GM12801 (cell line): ENCODE measurements around the gene SNRNP70.

ENCODE experiments used
- CTCF ChIP-seq: IDR thresholded peaks from one replicate; pipeline ENCODE4 v1.5.1; 2011; ENCODE audit warnings: control low read depth; ENCODE audit not compliant: insufficient read length; ENCODE audit errors: extremely low read depth

SNRNP70 gene

GRCh38 chr19:49116544-49116943, 31.3 kb downstream of the SNRNP70 start:
- TF ChIP-seq CTCF, result no peak

DNA sequence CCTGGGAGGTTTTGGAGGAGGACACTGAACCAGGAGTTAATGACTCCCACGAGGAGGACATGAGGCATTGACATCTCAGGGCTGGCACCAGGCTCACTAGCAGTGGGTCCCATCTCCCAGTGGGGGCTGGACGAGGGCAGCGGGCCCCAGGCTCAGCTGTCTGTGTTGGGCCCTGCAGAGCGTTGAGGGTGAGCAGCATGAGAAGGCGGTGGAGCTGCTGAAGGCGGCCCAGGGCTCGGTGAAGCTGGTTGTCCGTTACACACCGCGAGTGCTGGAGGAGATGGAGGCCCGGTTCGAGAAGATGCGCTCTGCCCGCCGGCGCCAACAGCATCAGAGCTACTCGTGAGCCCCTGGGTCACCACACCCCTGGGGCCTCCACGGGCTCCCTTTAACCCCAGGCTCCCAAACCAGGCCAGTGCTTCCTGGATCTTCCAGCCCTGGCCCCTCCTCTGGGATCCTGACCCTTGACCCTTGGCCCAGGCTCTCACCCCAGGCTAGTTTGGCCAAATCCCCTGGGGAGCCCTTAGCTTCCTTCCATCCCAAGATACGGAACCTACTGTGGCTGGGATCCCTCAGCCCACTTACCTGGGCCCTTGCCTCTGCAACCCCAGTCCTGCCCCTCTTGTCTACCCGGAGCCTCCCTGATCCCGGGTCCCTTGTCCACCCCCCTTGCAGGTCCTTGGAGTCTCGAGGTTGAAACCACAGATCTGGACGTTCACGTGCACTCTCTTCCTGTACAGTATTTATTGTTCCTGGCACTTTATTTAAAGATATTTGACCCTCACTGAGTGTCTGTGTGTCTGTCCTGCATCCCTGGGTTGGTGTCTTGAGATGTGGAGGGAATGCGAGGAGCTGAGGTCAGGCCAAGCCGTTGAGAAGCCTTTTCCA, 32.7 kb downstream of the SNRNP70 start:
- no peak for TF ChIP-seq CTCF

GRCh38 chr19:49118565-49119410, 33.5 kb downstream of the SNRNP70 start, which contains the start of gene C19orf73:
TSS of gene C19orf73 (minus strand) at chr19:49119143. CDS start at chr19:49119022, 121 bp downstream.
- no peak for TF ChIP-seq CTCF

DNA sequence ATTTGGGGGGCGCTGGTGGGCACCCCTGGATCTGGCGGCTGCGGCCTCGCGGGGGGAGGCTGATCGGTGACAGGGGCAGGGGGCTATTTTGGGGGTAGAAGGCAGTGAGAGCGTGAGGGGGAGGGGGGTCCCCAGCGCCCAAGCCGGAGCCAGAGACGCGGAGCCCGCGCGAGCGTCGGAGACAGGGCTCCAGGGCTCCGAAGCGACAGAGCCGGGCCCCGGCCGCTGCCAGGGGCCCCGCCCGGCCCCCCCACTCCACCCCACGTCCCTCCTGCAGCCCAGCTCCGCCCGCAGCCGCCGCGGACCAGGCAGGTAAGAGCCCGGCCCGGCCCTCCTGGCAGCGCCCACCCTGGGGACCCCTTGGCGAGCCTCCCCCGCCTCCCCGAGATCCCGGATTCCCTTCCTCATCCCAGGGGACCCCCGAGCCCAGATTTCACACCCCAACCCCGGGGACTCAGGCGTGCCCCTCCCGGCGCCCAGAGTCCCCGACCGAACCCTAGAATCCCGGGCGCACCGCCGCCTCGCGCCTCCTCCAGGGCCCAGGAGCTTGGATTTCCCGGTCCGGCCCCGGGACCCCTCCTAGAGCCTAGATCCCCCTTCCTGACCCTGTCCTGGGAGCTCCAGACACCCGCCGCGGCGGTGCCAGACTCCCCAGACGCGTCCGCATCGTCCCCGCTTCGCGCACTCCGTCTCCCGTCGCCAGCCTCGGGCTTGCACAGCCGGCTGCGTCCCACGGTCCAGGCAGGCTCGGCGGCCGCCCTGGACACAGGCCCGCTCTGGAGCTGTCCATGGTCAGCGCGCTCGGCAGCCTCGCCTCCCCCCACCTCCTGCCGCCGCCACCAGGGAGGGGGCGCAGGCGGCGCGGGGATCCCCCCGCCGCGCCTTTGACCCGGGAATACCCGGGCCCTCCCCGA, 34.4 kb downstream of the SNRNP70 start, which contains the start of gene PPFIA3:
Gene PPFIA3 (plus strand): TSS at position 134 of the 914 bp plus-strand sequence. CDS start 8,330 bp downstream, outside the sequence.
- no peak for TF ChIP-seq CTCF

- TF ChIP-seq CTCF, result no peak
Measured at GRCh38 chr19:49120325-49120683, 35.1 kb downstream of the SNRNP70 start.

DNA sequence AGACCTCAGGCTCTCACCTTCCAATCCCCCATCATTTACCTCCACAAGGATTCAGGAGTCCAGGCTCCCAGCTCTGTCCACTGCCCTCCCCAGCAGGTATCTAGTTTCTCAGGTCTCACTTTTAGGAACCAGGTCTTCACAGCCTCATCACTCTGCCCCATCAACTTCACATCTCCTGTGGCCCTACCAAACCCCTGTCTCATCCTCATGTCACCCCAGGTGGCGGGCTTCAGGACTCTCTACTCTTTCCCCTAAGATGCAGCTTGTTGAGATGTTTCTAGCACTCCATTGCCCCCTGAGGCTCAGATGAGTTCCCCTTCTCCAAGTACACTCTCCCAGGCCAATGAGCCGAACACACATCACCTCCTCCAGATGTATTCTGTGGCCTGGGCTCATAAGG, 35.6 kb downstream of the SNRNP70 start:
- TF ChIP-seq CTCF, result no peak
